Vagina (tissue), 2 donors: Measurements from ENCODE around the gene BCAS1. TPM values are rescaled to one million over a fixed set of nuclear protein-coding genes. Genes with fewer than 3 reads are reported as not detected.

ENCODE experiments used
- DNase-seq, 2 donors: peaks; one replicate each; pipeline ENCODE4 v3.0.0-alpha.2; 2017; ENCODE audit errors: extremely low spot score in 2 of 2
- H3K27ac ChIP-seq: fragments of 200-600 bp; sonication (generic); one replicate; pipeline ENCODE4 v1.5.1; 2019
- H3K27me3 ChIP-seq: fragments of 200-600 bp; sonication (generic); one replicate; pipeline ENCODE4 v1.5.1; 2019
- H3K36me3 ChIP-seq, 2 donors: fragments of 200-600 bp; sonication (generic); one replicate each; pipeline ENCODE4 v1.5.1; 2017 to 2019
- H3K4me1 ChIP-seq: fragments of 200-600 bp; sonication (generic); one replicate; pipeline ENCODE4 v1.5.1; 2019
- H3K4me3 ChIP-seq, 2 donors: fragments of 200-600 bp; sonication (generic); 1 replicate in 1 of 2; 2 replicates in 1 of 2; pipeline ENCODE4 v1.5.1; 2016 to 2019
- H3K9me3 ChIP-seq: fragments of 200-600 bp; sonication (generic); one replicate; pipeline ENCODE4 v1.5.1; 2019
- CTCF ChIP-seq, 3 experiments: fragments of 450-650 bp in 2 of 3; fragments of 200-600 bp in 1 of 3; sonication (generic) in 1 of 3; IDR thresholded peaks; one replicate each; pipeline ENCODE4 v1.5.1; 2017 to 2019; ENCODE audit warnings: antibody characterized with exemption in 3 of 3, mild to moderate bottlenecking in 2 of 3, moderate library complexity in 2 of 3
- POLR2A ChIP-seq, 2 donors: fragments of 450-650 bp; IDR thresholded peaks; one replicate each; pipeline ENCODE4 v1.6.1; 2017; ENCODE audit warnings: antibody characterized with exemption in 2 of 2, mild to moderate bottlenecking in 2 of 2, moderate library complexity in 2 of 2
- POLR2AphosphoS5 ChIP-seq, 2 donors: sonication (generic); formaldehyde crosslinking; IDR thresholded peaks; one replicate each; pipeline ENCODE4 v1.9.0; 2017; ENCODE audit warnings: antibody characterized with exemption in 2 of 2, mild to moderate bottlenecking in 2 of 2, low read depth in 1 of 2; ENCODE audit not compliant: insufficient read depth in 1 of 2
- intact Hi-C: fragments of 100-400 bp; cut with DNase I; formaldehyde crosslinking; loops from one replicate; pipeline ENCODE4 v1.15.1; 2023
- total RNA-seq: library from RNA; depleted of rRNA; stranded (reverse); fragments of >200 nt; gene quantifications from one replicate; pipeline ENCODE4 v1.2.3, GENCODE V29; 2016

The BCAS1 gene
- total RNA-seq, 1 donor from 2014 or later = 2.7 TPM

DNA sequence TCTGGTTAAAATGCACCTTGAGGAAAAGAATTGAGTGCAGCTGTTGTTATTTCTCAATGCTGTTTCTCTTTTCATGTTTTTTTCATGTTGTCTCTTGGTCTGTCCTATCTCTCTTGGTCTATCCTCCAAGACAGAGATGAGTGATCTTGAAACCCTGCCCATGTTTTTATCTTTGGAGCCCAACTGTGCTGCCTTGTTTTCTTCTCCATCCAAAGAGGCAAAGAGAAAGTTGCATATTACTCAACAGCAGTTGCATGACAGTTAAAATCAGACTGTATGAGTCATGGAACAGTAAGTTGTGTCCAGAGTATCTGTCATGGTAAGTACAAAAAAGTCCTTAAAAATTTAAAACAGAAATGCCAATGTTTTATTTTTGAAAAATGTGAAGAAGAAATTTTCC, 26.2 kb downstream of the BCAS1 start:
- Histone ChIP-seq H3K4me1 (peaks cover 11% of the 10 kb centered on the region), H3K9me3 (no peaks in the 10 kb centered on the region), H3K27ac (no peak overlapping the region), H3K27me3 (no peaks in the 10 kb centered on the region), H3K4me3 (no peak overlapping the region), H3K36me3 (no peaks in the 10 kb centered on the region)
- intact Hi-C loops = no loop called here
- peak in 1 of 2 donors; percentile 11 for TF ChIP-seq POLR2AphosphoS5 (IDR thresholded peaks at IDR 0.05; ENCODE audit: insufficient read depth in 1 of 2, low read depth in 1 of 2)
- no peak for TF ChIP-seq POLR2A (IDR thresholded peaks at IDR 0.05)
- no peak for DNase-seq

GRCh38 chr20:54043076-54043967, 27.1 kb downstream of the BCAS1 start:
- no peaks in the 10 kb centered on the region for H3K36me3 ChIP-seq
- intact Hi-C loops = no loop called here
- H3K9me3 ChIP-seq = no peaks in the 10 kb centered on the region
- H3K27me3 ChIP-seq = no peaks in the 10 kb centered on the region
- no peak overlapping the region for H3K27ac ChIP-seq
- no peak for DNase-seq
- TF ChIP-seq POLR2A (IDR thresholded peaks at IDR 0.05) (no peak), CTCF (IDR thresholded peaks at IDR 0.05) (no peak), POLR2AphosphoS5 (IDR thresholded peaks at IDR 0.05; ENCODE audit: insufficient read depth in 1 of 2, low read depth in 1 of 2) (no peak)
- H3K4me3 ChIP-seq = no peak overlapping the region
- peaks cover 5% of the 10 kb centered on the region for H3K4me1 ChIP-seq

GRCh38 chr20:54042021-54042420, 28.4 kb downstream of the BCAS1 start:
- no peak overlapping the region for H3K27ac ChIP-seq
- TF ChIP-seq CTCF (IDR thresholded peaks at IDR 0.05) (no peak), POLR2AphosphoS5 (IDR thresholded peaks at IDR 0.05; ENCODE audit: insufficient read depth in 1 of 2, low read depth in 1 of 2) (no peak), POLR2A (IDR thresholded peaks at IDR 0.05) (no peak)
- intact Hi-C loops = no loop called here

GRCh38 chr20:54041336-54041735, 29.1 kb downstream of the BCAS1 start:
- Histone ChIP-seq H3K9me3 (no peaks in the 10 kb centered on the region), H3K4me1 (no peaks in the 10 kb centered on the region), H3K27ac (peak overlapping the region; percentile 28), H3K36me3 (no peaks in the 10 kb centered on the region), H3K27me3 (no peaks in the 10 kb centered on the region), H3K4me3 (no peak overlapping the region)
- TF ChIP-seq POLR2A (IDR thresholded peaks at IDR 0.05) (no peak), CTCF (IDR thresholded peaks at IDR 0.05) (no peak), POLR2AphosphoS5 (IDR thresholded peaks at IDR 0.05; ENCODE audit: insufficient read depth in 1 of 2, low read depth in 1 of 2) (no peak)
- intact Hi-C loops = no loop called here
- DNase-seq = no peak

More at GRCh38 chr20:54042021-54042420, 28.4 kb downstream of the BCAS1 start:
- no peak overlapping the region for H3K4me3 ChIP-seq
- no peaks in the 10 kb centered on the region for H3K4me1 ChIP-seq
- no peaks in the 10 kb centered on the region for H3K36me3 ChIP-seq
- H3K27me3 ChIP-seq = no peaks in the 10 kb centered on the region
- no peaks in the 10 kb centered on the region for H3K9me3 ChIP-seq
- no peak for DNase-seq

- DNase-seq = no peak
- TF ChIP-seq POLR2A (IDR thresholded peaks at IDR 0.05) (no peak), CTCF (IDR thresholded peaks at IDR 0.05) (no peak), POLR2AphosphoS5 (IDR thresholded peaks at IDR 0.05; ENCODE audit: insufficient read depth in 1 of 2, low read depth in 1 of 2) (no peak)
- H3K27ac ChIP-seq = no peak overlapping the region
- no peaks in the 10 kb centered on the region for H3K27me3 ChIP-seq
- no peaks in the 10 kb centered on the region for H3K36me3 ChIP-seq
- H3K4me3 ChIP-seq = no peak overlapping the region
- intact Hi-C loops = no loop called here
- no peaks in the 10 kb centered on the region for H3K4me1 ChIP-seq
- H3K9me3 ChIP-seq = no peaks in the 10 kb centered on the region
Observed at GRCh38 chr20:54040531-54040930, 29.9 kb downstream of the BCAS1 start.
